ENCODE data around the gene WDFY3. TPM values are rescaled to one million over a fixed set of nuclear protein-coding genes. Genes with fewer than 3 reads are reported as not detected.

Gene WDFY3
- total and polyA plus RNA-seq, 2 of the 4 experiments (the other 2 are of a cell fraction): 12.5 to 58.1 TPM

- Histone ChIP-seq H3K9me3 (ENCODE audit: control insufficient read depth, insufficient read depth, low read length) (no peaks in the 10 kb centered on the region), H3K4me1 (ENCODE audit: control insufficient read depth, insufficient read depth, low read length) (no peaks in the 10 kb centered on the region; the same call in 1 of the 2 replicates), H3K56ac (ENCODE audit: extremely low read depth, insufficient read depth, low read length) (no peak overlapping the region), H2BK15ac (ENCODE audit: low read depth, low read length) (no peak overlapping the region), H3K27me3 (ENCODE audit: control insufficient read depth, insufficient read depth, low read length) (no peaks in the 10 kb centered on the region; the same call in 1 of the 2 replicates), H3K79me1 (ENCODE audit: low read depth in 1 of 2, low read length in 2 of 2) (no peaks in the 10 kb centered on the region), H2BK20ac (ENCODE audit: low read depth, low read length) (no peak overlapping the region), H3K4me2 (ENCODE audit: low read depth, low read length) (no peak overlapping the region), H3K23ac (ENCODE audit: low read depth, low read length) (no peak overlapping the region), H4K8ac (ENCODE audit: low read depth in 2 of 2, low read length in 2 of 2) (no peak overlapping the region), H3K9me1 (ENCODE audit: insufficient read depth, low read length) (no peaks in the 10 kb centered on the region), H3K4ac (ENCODE audit: low read depth, low read length) (no peak overlapping the region), H4K5ac (ENCODE audit: low read depth, low read length) (no peak overlapping the region), H4K91ac (ENCODE audit: insufficient read depth, low read depth, low read length) (no peak overlapping the region), H2BK120ac (ENCODE audit: low read depth, low read length) (no peak overlapping the region), H3K36me3 (ENCODE audit: control insufficient read depth, insufficient read depth, low read length) (no peaks in the 10 kb centered on the region), H2AK9ac (replicated peaks; ENCODE audit: low read depth, low read length, poor library complexity) (no peak overlapping the region), H3K9ac (ENCODE audit: low read depth, low read length) (no peak overlapping the region), H3K14ac (replicated peaks; ENCODE audit: low read depth, low read length) (no peak overlapping the region), H2BK5ac (ENCODE audit: low read depth, low read length, poor library complexity, severe bottlenecking) (no peak overlapping the region), H2AK5ac (ENCODE audit: low read depth, low read length) (no peak overlapping the region), H3K4me3 (ENCODE audit: insufficient read depth, low read depth, low read length) (no peak overlapping the region), H3K18ac (ENCODE audit: low read depth, low read length) (no peak overlapping the region), H3K27ac (ENCODE audit: insufficient read depth, low read length) (no peak overlapping the region), H4K20me1 (ENCODE audit: insufficient read depth, low read length) (no peaks in the 10 kb centered on the region), H2AFZ (replicated peaks; ENCODE audit: low read length, poor library complexity) (no peak overlapping the region)
- in situ Hi-C loops (cut with MboI; ENCODE audit: low sequenced_read_pairs) (no loop called here), intact Hi-C loops (cut with micrococcal nuclease) (no loop called here), dilution Hi-C loops (cut with HindIII; ENCODE audit: low sequenced_read_pairs, unreplicated experiment) (no loop called here)
- CTCF ChIA-PET: interaction anchor here (1.1 kb wide), 1 partner anchor 9 kb away, joined by 4 read pairs; no protein-coding TSS in a partner anchor
- ATAC-seq (ENCODE audit: low read depth) (no peak), DNase-seq (no peak)
- TF ChIP-seq BHLHE40 (IDR thresholded peaks at IDR 0.05; ENCODE audit: low read depth, low read length) (no peak), CHD1 (IDR thresholded peaks at IDR 0.05; ENCODE audit: low read depth, low read length) (no peak), MXI1 (IDR thresholded peaks at IDR 0.05; ENCODE audit: borderline replicate concordance, low read depth, low read length) (no peak), CEBPB (IDR thresholded peaks at IDR 0.05; ENCODE audit: low read depth, low read length) (no peak), RCOR1 (IDR thresholded peaks at IDR 0.05; ENCODE audit: insufficient replicate concordance, low read length) (no peak), RAD21 (IDR thresholded peaks at IDR 0.05; ENCODE audit: low read length) (no peak)
- no TSS peak for BruUV-seq (replicated peaks)
- POLR2A ChIA-PET (ENCODE audit: unreplicated experiment): no interaction called here
- no CpG with 5 or more reads among the region's 1 CpG for WGBS, 2 experiments (ENCODE audit: extremely low coverage in 2 of 2, insufficient read length in 1 of 2)
Observed at GRCh38 chr4:84648178-84648577, 318.3 kb downstream of the WDFY3 start.
